Measurements from ENCODE around the gene ARNT2.

The ARNT2 gene

DNA sequence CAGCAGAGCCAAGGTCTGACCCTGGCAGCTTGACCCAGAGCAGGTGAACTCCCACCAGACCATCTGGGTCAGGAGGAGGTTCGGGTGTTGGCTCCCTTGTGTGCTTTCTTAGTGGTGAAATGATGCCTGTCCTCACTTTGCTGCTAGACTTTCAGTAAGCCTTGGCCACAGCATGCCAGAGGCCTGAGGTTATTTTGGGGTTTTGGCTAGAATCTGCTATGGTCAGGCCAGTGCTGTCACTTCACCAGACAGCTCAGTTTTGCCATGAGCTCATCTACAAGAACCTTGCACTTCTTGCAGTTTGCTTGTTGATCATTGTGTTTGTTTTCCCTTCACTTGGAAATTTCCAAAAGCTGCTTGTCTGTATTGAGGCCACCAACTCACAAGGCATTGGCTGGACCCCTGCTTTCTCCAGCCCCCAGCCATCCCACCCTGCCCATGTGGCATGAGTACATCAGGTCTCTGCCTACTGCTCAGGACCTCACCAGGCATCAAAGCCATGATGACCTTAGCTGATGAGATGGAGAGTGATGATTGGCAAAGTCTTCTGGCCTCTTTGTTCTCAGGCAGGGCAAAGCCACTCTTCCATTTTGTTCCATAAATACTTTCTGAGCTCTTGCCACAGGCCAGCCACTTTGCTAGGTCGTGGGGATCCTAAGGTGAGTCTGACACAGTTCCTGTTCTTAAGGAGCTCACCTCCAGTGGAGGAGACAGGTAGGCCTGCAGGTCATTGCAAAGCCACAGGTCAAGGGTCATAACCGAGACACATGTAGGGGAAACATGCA is 122.6 kb downstream of the ARNT2 start:
- Histone ChIP-seq H3F3A (ENCODE audit: insufficient read depth, low read length) (no peaks in the 10 kb centered on the region), H3K9ac (ENCODE audit: low read length) (no peak overlapping the region), H3K27me3 (replicated peaks; ENCODE audit: insufficient read depth, low read length) (no peaks in the 10 kb centered on the region), H3K9me2 (replicated peaks; ENCODE audit: insufficient read depth, low read length) (no peaks in the 10 kb centered on the region), H3K4me2 (ENCODE audit: low read depth, low read length) (no peak overlapping the region), H3K79me2 (ENCODE audit: low read length) (no peaks in the 10 kb centered on the region), H4K20me1 (ENCODE audit: insufficient read depth, low read length) (no peaks in the 10 kb centered on the region), H3K27ac (ENCODE audit: low read length) (no peak overlapping the region), H3K36me3 (replicated peaks; ENCODE audit: insufficient read depth, low read length) (no peaks in the 10 kb centered on the region), H3K9me3 (replicated peaks; ENCODE audit: insufficient read depth, low read length) (no peaks in the 10 kb centered on the region), H2AFZ (ENCODE audit: low read length) (no peak overlapping the region), H3K4me1 (ENCODE audit: low read length) (no peaks in the 10 kb centered on the region), H3K4me3 (ENCODE audit: low read length) (no peak overlapping the region)
- DNase-seq = no peak
- TF ChIP-seq, protein P1, sequence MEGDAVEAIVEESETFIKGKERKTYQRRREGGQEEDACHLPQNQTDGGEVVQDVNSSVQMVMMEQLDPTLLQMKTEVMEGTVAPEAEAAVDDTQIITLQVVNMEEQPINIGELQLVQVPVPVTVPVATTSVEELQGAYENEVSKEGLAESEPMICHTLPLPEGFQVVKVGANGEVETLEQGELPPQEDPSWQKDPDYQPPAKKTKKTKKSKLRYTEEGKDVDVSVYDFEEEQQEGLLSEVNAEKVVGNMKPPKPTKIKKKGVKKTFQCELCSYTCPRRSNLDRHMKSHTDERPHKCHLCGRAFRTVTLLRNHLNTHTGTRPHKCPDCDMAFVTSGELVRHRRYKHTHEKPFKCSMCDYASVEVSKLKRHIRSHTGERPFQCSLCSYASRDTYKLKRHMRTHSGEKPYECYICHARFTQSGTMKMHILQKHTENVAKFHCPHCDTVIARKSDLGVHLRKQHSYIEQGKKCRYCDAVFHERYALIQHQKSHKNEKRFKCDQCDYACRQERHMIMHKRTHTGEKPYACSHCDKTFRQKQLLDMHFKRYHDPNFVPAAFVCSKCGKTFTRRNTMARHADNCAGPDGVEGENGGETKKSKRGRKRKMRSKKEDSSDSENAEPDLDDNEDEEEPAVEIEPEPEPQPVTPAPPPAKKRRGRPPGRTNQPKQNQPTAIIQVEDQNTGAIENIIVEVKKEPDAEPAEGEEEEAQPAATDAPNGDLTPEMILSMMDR (IDR thresholded peaks at IDR 0.05; ENCODE audit: low read length) = no peak
- no peak for TF ChIP-seq EZH2 (optimal IDR thresholded peaks at IDR 0.05; ENCODE audit: low read depth, low read length)
- TF ChIP-seq EZH2phosphoT487 (IDR thresholded peaks at IDR 0.05; ENCODE audit: low read length) = no peak

DNA sequence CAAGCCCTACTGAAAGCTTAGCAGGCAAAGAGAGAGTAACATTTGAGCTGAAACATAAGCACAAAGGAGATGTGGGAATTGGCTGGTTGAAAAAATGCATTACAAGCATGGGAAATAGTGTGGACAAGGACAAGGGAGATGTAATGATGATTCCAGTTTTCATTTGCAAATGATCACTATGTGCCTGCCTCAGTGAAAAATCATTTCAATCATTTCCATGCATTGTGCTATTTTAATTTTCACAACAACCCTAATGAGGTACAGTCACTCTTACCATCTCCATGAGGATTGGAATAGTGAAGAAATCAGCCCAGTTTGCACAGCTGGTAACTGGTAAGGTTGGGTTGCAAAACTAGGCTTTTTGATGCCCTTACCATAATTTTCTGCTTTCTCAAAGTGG is 123.2 kb downstream of the ARNT2 start:
- Histone ChIP-seq H4K20me1 (ENCODE audit: insufficient read depth, low read length) (no peaks in the 10 kb centered on the region), H3K9me2 (replicated peaks; ENCODE audit: insufficient read depth, low read length) (no peaks in the 10 kb centered on the region)
- TF ChIP-seq EZH2 (optimal IDR thresholded peaks at IDR 0.05; ENCODE audit: low read depth, low read length) (no peak), EZH2phosphoT487 (IDR thresholded peaks at IDR 0.05; ENCODE audit: low read length) (no peak)
- TF ChIP-seq, protein P1 (IDR thresholded peaks at IDR 0.05; ENCODE audit: low read length) = no peak

DNA sequence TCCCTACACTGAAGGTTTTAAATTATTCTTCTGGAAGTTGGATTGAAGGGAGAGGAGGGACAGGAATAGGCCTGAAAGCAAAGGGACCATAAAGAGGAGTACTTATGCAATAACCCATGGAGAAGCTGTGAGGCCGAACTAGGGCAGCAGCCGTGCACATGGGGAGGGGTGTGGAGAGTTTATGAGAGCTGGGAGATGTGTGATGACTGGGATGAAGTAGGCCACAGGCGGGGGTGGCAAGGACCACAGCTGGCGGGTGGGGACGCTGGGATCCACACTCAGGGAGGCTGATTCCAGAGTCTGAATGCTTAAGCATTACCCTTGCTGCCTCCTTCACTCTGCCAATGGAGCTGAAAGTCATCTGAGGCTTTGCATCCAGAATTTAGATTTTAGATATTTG is 123.8 kb downstream of the ARNT2 start:
- Histone ChIP-seq H2AFZ (ENCODE audit: low read length) (no peak overlapping the region), H3K9ac (ENCODE audit: low read length) (no peak overlapping the region), H3K4me1 (ENCODE audit: low read length) (no peaks in the 10 kb centered on the region), H3K4me3 (ENCODE audit: low read length) (no peak overlapping the region), H3K79me2 (ENCODE audit: low read length) (no peaks in the 10 kb centered on the region), H3K9me2 (replicated peaks; ENCODE audit: insufficient read depth, low read length) (no peaks in the 10 kb centered on the region), H4K20me1 (ENCODE audit: insufficient read depth, low read length) (no peaks in the 10 kb centered on the region), H3K36me3 (replicated peaks; ENCODE audit: insufficient read depth, low read length) (no peaks in the 10 kb centered on the region), H3K27me3 (replicated peaks; ENCODE audit: insufficient read depth, low read length) (no peaks in the 10 kb centered on the region), H3F3A (ENCODE audit: insufficient read depth, low read length) (no peaks in the 10 kb centered on the region), H3K9me3 (replicated peaks; ENCODE audit: insufficient read depth, low read length) (no peaks in the 10 kb centered on the region), H3K27ac (ENCODE audit: low read length) (no peak overlapping the region), H3K4me2 (ENCODE audit: low read depth, low read length) (no peak overlapping the region)
- TF ChIP-seq EZH2 (optimal IDR thresholded peaks at IDR 0.05; ENCODE audit: low read depth, low read length) = no peak
- TF ChIP-seq, protein P1 (IDR thresholded peaks at IDR 0.05; ENCODE audit: low read length) = no peak
- TF ChIP-seq EZH2phosphoT487 (IDR thresholded peaks at IDR 0.05; ENCODE audit: low read length) = no peak
- no peak for DNase-seq

More for the DNA sequence above, 123.2 kb downstream of the ARNT2 start:
- Histone ChIP-seq H3K79me2 (ENCODE audit: low read length) (no peaks in the 10 kb centered on the region), H3K9me3 (replicated peaks; ENCODE audit: insufficient read depth, low read length) (no peaks in the 10 kb centered on the region), H3K9ac (ENCODE audit: low read length) (no peak overlapping the region), H2AFZ (ENCODE audit: low read length) (no peak overlapping the region), H3K27ac (ENCODE audit: low read length) (no peak overlapping the region), H3F3A (ENCODE audit: insufficient read depth, low read length) (no peaks in the 10 kb centered on the region), H3K36me3 (replicated peaks; ENCODE audit: insufficient read depth, low read length) (no peaks in the 10 kb centered on the region), H3K4me2 (ENCODE audit: low read depth, low read length) (no peak overlapping the region), H3K27me3 (replicated peaks; ENCODE audit: insufficient read depth, low read length) (no peaks in the 10 kb centered on the region), H3K4me1 (ENCODE audit: low read length) (no peaks in the 10 kb centered on the region), H3K4me3 (ENCODE audit: low read length) (no peak overlapping the region)
- no peak for DNase-seq
